Muscle layer of duodenum (tissue), 2 donors: ENCODE measurements around the gene UBAP1L.
"Not testable (repeated sequence)": the region's sequence is repeated elsewhere in the genome, so short reads cannot be mapped to it uniquely, and the experiment has no call there.

Experiments used
- H3K27ac ChIP-seq: one replicate; pipeline ENCODE4 v1.7.0; 2013; ENCODE audit warnings: mild to moderate bottlenecking, low read length
- H3K27me3 ChIP-seq: one replicate; pipeline ENCODE4 v1.7.0; 2013; ENCODE audit warnings: low read depth, mild to moderate bottlenecking, control low read depth, low read length
- H3K36me3 ChIP-seq, 2 donors: one replicate each; pipeline ENCODE4 v1.7.0; 2013; ENCODE audit warnings: low read length in 2 of 2, control low read depth in 1 of 2, mild to moderate bottlenecking in 1 of 2; ENCODE audit not compliant: insufficient read depth in 2 of 2, control insufficient read depth in 1 of 2
- H3K4me1 ChIP-seq, 2 donors: one replicate each; pipeline ENCODE4 v1.7.0; 2013; ENCODE audit warnings: low read length in 2 of 2, mild to moderate bottlenecking in 2 of 2, control low read depth in 1 of 2, moderate library complexity in 1 of 2; ENCODE audit not compliant: insufficient read depth in 2 of 2, control insufficient read depth in 1 of 2
- H3K4me3 ChIP-seq, 2 donors: one replicate each; pipeline ENCODE4 v1.7.0; 2013; ENCODE audit warnings: low read length in 2 of 2, low read depth in 1 of 2, mild to moderate bottlenecking in 1 of 2
- H3K9me3 ChIP-seq, 2 donors: one replicate each; pipeline ENCODE4 v1.7.0; 2013; ENCODE audit warnings: low read length in 2 of 2, control low read depth in 1 of 2, mild to moderate bottlenecking in 1 of 2; ENCODE audit not compliant: control insufficient read depth in 1 of 2
- donor health status: healthy.

The UBAP1L gene

GRCh38 chr15:65099336-65099735 is 15.7 kb downstream of the UBAP1L start:
- H3K27ac ChIP-seq: no peak overlapping the region
- no peak overlapping the region for H3K4me3 ChIP-seq
- no peaks in the 10 kb centered on the region for H3K9me3 ChIP-seq
- H3K36me3 ChIP-seq: peaks cover 21 to 42% of the 10 kb centered on the region in 2 donors
- no peaks in the 10 kb centered on the region for H3K4me1 ChIP-seq
- no peaks in the 10 kb centered on the region for H3K27me3 ChIP-seq

- no peak overlapping the region for H3K27ac ChIP-seq
- H3K36me3 ChIP-seq: peaks cover 21 to 42% of the 10 kb centered on the region in 2 donors
- no peaks in the 10 kb centered on the region for H3K27me3 ChIP-seq
- H3K9me3 ChIP-seq: no peaks in the 10 kb centered on the region
- H3K4me3 ChIP-seq: no peak overlapping the region
- no peaks in the 10 kb centered on the region for H3K4me1 ChIP-seq
Observed at GRCh38 chr15:65097651-65098263, 17.2 kb downstream of the UBAP1L start.

- H3K27me3 ChIP-seq: no peaks in the 10 kb centered on the region
- H3K9me3 ChIP-seq: no peaks in the 10 kb centered on the region
- H3K4me3 ChIP-seq: no peak overlapping the region
- peaks cover 21 to 36% of the 10 kb centered on the region in 2 donors for H3K36me3 ChIP-seq
- no peaks in the 10 kb centered on the region for H3K4me1 ChIP-seq
- no peak overlapping the region for H3K27ac ChIP-seq
Observed at GRCh38 chr15:65096481-65097385, 18.3 kb downstream of the UBAP1L start.

- H3K27me3 ChIP-seq: no peaks in the 10 kb centered on the region
- H3K4me1 ChIP-seq: no peaks in the 10 kb centered on the region
- peaks cover 20 to 33% of the 10 kb centered on the region in 2 donors for H3K36me3 ChIP-seq
- no peak overlapping the region for H3K27ac ChIP-seq
- H3K4me3 ChIP-seq: no peak overlapping the region
- no peaks in the 10 kb centered on the region for H3K9me3 ChIP-seq
Observed at GRCh38 chr15:65095747-65096104, 19.3 kb downstream of the UBAP1L start.

- H3K27ac ChIP-seq: no peak overlapping the region
- H3K36me3 ChIP-seq: peaks cover 17 to 32% of the 10 kb centered on the region in 2 donors
- H3K4me3 ChIP-seq: no peak overlapping the region
- no peaks in the 10 kb centered on the region for H3K4me1 ChIP-seq
- H3K9me3 ChIP-seq: no peaks in the 10 kb centered on the region
- no peaks in the 10 kb centered on the region for H3K27me3 ChIP-seq
Observed at GRCh38 chr15:65095011-65095746, 19.8 kb downstream of the UBAP1L start.

- Histone ChIP-seq H3K9me3 (no peaks in the 10 kb centered on the region), H3K36me3 (peaks cover 15 to 27% of the 10 kb centered on the region in 2 donors), H3K27ac (no peak overlapping the region), H3K27me3 (no peaks in the 10 kb centered on the region), H3K4me3 (no peak overlapping the region), H3K4me1 (no peaks in the 10 kb centered on the region)
Observed at GRCh38 chr15:65094294-65094995, 20.6 kb downstream of the UBAP1L start.

GRCh38 chr15:65093793-65094170 is 21.2 kb downstream of the UBAP1L start:
- H3K4me3 ChIP-seq, H3K27ac ChIP-seq, H3K27me3 ChIP-seq, H3K9me3 ChIP-seq, H3K4me1 ChIP-seq: not testable (repeated sequence)
- H3K36me3 ChIP-seq: peaks cover 10 to 20% of the 10 kb centered on the region in 2 donors

GRCh38 chr15:65092911-65093792 is 21.8 kb downstream of the UBAP1L start:
- no peaks in the 10 kb centered on the region for H3K9me3 ChIP-seq
- no peak overlapping the region for H3K4me3 ChIP-seq
- peaks cover under 1 to 4% of the 10 kb centered on the region in 2 donors for H3K4me1 ChIP-seq
- H3K27me3 ChIP-seq: no peaks in the 10 kb centered on the region
- no peak overlapping the region for H3K27ac ChIP-seq
- H3K36me3 ChIP-seq: peaks cover 6 to 14% of the 10 kb centered on the region in 2 donors

GRCh38 chr15:65091946-65092770 is 22.8 kb downstream of the UBAP1L start:
- Histone ChIP-seq H3K9me3 (no peaks in the 10 kb centered on the region), H3K4me3 (no peak overlapping the region), H3K36me3 (peaks cover 0 to 4% of the 10 kb centered on the region in 2 donors), H3K27me3 (no peaks in the 10 kb centered on the region), H3K4me1 (peaks cover 4% of the 10 kb centered on the region in 2 donors), H3K27ac (no peak overlapping the region)
